Nephron progenitor cell (in vitro differentiated cells): ENCODE results near the gene HS2ST1.

Experiments
- DNase-seq: peaks from one replicate; pipeline ENCODE4 v3.0.0; 2021
- H3K27ac Mint-ChIP-seq: 2 replicates; pipeline ENCODE4 v1.8.0; 2021; ENCODE audit warnings: mild to moderate bottlenecking, moderate library complexity, mixed read lengths
- H3K27me3 Mint-ChIP-seq: 2 replicates; pipeline ENCODE4 v1.8.0; 2021; ENCODE audit warnings: mild to moderate bottlenecking, low read depth, mixed read lengths; ENCODE audit not compliant: poor library complexity
- H3K36me3 Mint-ChIP-seq: 2 replicates; pipeline ENCODE4 v1.8.0; 2021; ENCODE audit warnings: low read depth, mixed read lengths
- H3K4me1 Mint-ChIP-seq: 2 replicates; pipeline ENCODE4 v1.8.0; 2021; ENCODE audit warnings: mixed read lengths
- H3K4me3 Mint-ChIP-seq: 2 replicates; pipeline ENCODE4 v1.8.0; 2021; ENCODE audit warnings: mild to moderate bottlenecking, moderate library complexity, mixed read lengths
- H3K9me3 Mint-ChIP-seq: 2 replicates; pipeline ENCODE4 v1.8.0; 2021; ENCODE audit warnings: mild to moderate bottlenecking, moderate library complexity, mixed read lengths
- TF ChIP-seq, protein P1 (sequence below): fragments of 200-600 bp; sonication (generic); IDR thresholded peaks from 2 replicates; pipeline ENCODE4 v1.5.0; 2021; ENCODE audit warnings: antibody characterized with exemption

The HS2ST1 gene

DNA sequence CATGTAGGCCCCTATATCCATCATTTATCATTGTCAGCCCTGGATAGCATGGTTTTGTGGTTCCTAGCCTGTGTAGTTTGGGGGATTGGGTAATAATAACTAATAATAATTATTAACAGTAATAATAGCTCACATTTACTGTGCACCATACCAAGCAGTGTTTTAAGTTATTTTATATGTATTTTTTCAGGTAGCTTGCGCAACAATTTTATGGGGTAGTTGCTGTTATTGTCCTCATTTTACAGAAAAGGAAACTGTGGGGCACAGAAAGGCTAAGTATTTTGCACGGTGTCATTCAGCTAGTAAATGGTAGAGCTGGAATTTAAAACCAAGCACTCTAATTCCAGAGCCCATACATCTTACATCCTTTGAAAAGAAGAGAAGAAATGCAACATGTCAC lies 179.8 kb downstream of the HS2ST1 start:
- no peak overlapping the region for H3K27ac Mint-ChIP-seq
- TF ChIP-seq, protein P1, sequence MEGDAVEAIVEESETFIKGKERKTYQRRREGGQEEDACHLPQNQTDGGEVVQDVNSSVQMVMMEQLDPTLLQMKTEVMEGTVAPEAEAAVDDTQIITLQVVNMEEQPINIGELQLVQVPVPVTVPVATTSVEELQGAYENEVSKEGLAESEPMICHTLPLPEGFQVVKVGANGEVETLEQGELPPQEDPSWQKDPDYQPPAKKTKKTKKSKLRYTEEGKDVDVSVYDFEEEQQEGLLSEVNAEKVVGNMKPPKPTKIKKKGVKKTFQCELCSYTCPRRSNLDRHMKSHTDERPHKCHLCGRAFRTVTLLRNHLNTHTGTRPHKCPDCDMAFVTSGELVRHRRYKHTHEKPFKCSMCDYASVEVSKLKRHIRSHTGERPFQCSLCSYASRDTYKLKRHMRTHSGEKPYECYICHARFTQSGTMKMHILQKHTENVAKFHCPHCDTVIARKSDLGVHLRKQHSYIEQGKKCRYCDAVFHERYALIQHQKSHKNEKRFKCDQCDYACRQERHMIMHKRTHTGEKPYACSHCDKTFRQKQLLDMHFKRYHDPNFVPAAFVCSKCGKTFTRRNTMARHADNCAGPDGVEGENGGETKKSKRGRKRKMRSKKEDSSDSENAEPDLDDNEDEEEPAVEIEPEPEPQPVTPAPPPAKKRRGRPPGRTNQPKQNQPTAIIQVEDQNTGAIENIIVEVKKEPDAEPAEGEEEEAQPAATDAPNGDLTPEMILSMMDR = no peak
- H3K27me3 Mint-ChIP-seq = no peaks in the 10 kb centered on the region
- no peaks in the 10 kb centered on the region for H3K9me3 Mint-ChIP-seq
- peaks cover 4% of the 10 kb centered on the region for H3K4me1 Mint-ChIP-seq
- peaks cover 23% of the 10 kb centered on the region for H3K36me3 Mint-ChIP-seq
- DNase-seq = no peak
- no peak overlapping the region for H3K4me3 Mint-ChIP-seq

DNA sequence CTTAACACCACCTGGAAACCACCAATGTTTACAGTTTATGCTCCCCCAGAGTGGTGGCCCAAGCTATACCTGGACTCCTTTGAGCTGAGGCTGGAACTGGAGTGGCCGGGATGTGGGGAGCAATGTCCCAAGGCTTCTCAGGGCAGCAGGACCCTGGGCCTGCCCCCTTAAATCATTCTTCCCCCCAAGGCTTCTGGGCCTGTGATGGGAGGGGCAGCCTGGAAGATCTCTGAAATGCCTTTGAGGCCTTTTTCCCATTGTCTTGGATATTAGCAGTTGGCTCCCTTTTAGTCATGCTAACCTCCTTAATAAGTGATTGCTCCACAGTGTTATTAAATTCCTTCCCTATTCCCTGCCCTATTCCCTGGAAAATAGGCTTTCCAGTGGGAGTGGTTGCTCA lies 185.8 kb downstream of the HS2ST1 start:
- H3K9me3 Mint-ChIP-seq = peaks cover 10% of the 10 kb centered on the region
- DNase-seq = no peak
- TF ChIP-seq, protein P1 = no peak
- H3K4me3 Mint-ChIP-seq = no peak overlapping the region
- H3K4me1 Mint-ChIP-seq = peaks cover 18% of the 10 kb centered on the region
- H3K27me3 Mint-ChIP-seq = no peaks in the 10 kb centered on the region
- H3K27ac Mint-ChIP-seq = no peak overlapping the region
- peaks cover 47% of the 10 kb centered on the region for H3K36me3 Mint-ChIP-seq

DNA sequence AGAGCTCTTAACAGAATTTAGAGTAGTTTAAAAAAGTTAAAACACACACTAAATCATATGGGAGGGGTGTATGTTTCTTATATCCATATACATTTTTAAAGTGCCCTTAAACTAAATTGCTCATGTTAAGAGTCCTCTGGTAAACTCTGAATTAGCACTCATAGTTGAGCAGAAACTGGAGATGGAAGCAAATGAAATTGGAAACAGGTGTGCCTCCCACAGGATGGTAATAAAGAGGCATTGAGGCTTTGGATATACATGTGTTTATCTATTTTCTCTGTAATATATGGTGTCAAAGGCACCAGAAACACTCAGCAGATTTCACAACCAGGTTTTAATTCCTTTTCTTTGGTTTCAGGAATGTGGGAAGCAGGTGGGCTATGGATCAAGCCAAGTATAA lies 188.6 kb downstream of the HS2ST1 start:
- peaks cover 10% of the 10 kb centered on the region for H3K9me3 Mint-ChIP-seq
- no peak overlapping the region for H3K27ac Mint-ChIP-seq
- TF ChIP-seq, protein P1 = no peak
- DNase-seq = no peak
- H3K4me3 Mint-ChIP-seq = no peak overlapping the region
- H3K4me1 Mint-ChIP-seq = peaks cover 14% of the 10 kb centered on the region
- H3K27me3 Mint-ChIP-seq = no peaks in the 10 kb centered on the region
- peaks cover 30% of the 10 kb centered on the region for H3K36me3 Mint-ChIP-seq

DNA sequence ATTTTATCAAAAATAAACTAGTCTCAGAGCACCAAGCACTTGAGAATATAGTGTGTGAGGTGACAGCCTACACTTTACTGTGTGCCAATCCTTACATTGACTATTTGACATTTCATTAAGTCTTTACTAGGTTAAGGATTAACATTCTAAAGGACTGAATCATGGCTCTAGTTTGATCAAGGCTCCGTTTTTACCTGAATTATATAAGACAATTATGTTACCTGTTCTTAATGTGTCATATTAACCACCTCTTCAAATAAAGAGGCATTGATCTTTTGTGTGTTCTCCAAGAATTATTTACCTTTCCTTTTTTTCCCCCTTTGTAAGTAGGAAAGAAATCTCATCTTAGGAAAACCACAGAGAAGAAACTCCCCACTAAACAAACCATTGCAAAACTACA lies 189.7 kb downstream of the HS2ST1 start:
- H3K27ac Mint-ChIP-seq = no peak overlapping the region
- DNase-seq = no peak
- no peaks in the 10 kb centered on the region for H3K27me3 Mint-ChIP-seq
- peaks cover 10% of the 10 kb centered on the region for H3K9me3 Mint-ChIP-seq
- H3K4me1 Mint-ChIP-seq = peaks cover 19% of the 10 kb centered on the region
- TF ChIP-seq, protein P1 = no peak
- peaks cover 25% of the 10 kb centered on the region for H3K36me3 Mint-ChIP-seq
- H3K4me3 Mint-ChIP-seq = no peak overlapping the region

DNA sequence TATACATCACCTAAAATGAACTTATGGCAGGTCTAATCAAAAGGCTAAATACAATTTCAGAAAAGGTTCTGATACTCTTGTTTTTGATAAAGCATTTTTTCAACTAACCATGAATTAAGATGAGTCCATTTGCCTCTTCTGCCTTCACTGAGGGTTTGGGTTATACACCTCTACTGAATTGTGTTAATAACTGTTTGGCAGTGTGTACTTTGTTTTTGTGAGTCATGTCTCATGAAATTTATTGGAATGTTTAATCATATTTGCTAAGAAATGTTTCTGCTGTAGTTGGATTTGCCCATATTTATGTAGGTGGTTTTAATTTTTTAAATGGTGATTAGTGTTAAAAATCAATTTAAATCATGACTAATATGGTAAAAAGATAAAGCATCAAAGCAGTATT lies 190.5 kb downstream of the HS2ST1 start:
- peaks cover 21% of the 10 kb centered on the region for H3K4me1 Mint-ChIP-seq
- TF ChIP-seq, protein P1 = no peak
- peaks cover 17% of the 10 kb centered on the region for H3K36me3 Mint-ChIP-seq
- no peak overlapping the region for H3K27ac Mint-ChIP-seq
- H3K4me3 Mint-ChIP-seq = no peak overlapping the region
- H3K9me3 Mint-ChIP-seq = peaks cover 10% of the 10 kb centered on the region
- no peak for DNase-seq
- H3K27me3 Mint-ChIP-seq = no peaks in the 10 kb centered on the region

DNA sequence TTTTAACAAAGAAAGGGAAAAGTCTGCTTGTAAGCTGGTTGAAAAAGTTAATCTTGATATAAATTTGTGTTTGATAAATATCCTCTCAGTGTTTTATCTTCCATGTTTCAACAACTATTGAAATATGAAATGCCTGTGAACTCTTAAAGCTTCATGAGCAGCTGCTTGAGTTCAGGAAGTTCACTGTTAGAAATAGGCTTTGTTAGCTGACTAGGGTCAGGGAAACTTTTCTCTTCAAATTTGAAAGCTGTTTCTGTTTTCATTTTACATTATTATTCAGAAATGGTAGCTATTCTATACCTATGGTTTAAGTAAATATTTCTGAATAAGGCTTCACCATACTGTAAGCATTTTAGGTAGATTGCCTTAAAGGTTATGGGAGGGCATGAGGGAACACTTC lies 191.7 kb downstream of the HS2ST1 start:
- TF ChIP-seq, protein P1 = no peak
- DNase-seq = no peak
- no peak overlapping the region for H3K4me3 Mint-ChIP-seq
- H3K4me1 Mint-ChIP-seq = peaks cover 32% of the 10 kb centered on the region
- no peak overlapping the region for H3K27ac Mint-ChIP-seq
- H3K9me3 Mint-ChIP-seq = peaks cover 4% of the 10 kb centered on the region
- H3K36me3 Mint-ChIP-seq = peaks cover 6% of the 10 kb centered on the region
- no peaks in the 10 kb centered on the region for H3K27me3 Mint-ChIP-seq
